PC-3 (cell line): ENCODE results near the gene USP17L20. TPM values are rescaled to one million over a fixed set of nuclear protein-coding genes. Genes with fewer than 3 reads are reported as not detected.
"Not testable (repeated sequence)": the region's sequence is repeated elsewhere in the genome, so short reads cannot be mapped to it uniquely, and the experiment has no call there.

ENCODE experiments used
- ATAC-seq: fragments of 200-7000 bp; cut with Tn5 transposase; 2 replicates; pipeline ENCODE4 v1.9.1; 2020; ENCODE audit warnings: mild to moderate bottlenecking, moderate library complexity
- BruUV-seq: library from RNA; stranded (reverse); fragments of 400-500 nt; replicated peaks from 2 replicates; lab custom pipeline; 2021; lab: Mats Ljungman, UMichigan
- CTCF ChIA-PET: fragments of 300-600 bp; sonication (Branson Sonifier 250); formaldehyde crosslinking; loops from one replicate; lab custom pipeline; 2022; ENCODE audit warnings: antibody characterized with exemption; lab: Charles Lee
- POLR2A ChIA-PET: fragments of 300-600 bp; sonication (Branson Sonifier 250); formaldehyde crosslinking; loops from one replicate; lab custom pipeline; 2022; ENCODE audit warnings: antibody characterized with exemption; ENCODE audit not compliant: unreplicated experiment; lab: Charles Lee
- DNase-seq: peaks from one replicate; pipeline ENCODE4 v3.0.0-alpha.2; 2015
- H2AFZ ChIP-seq: fragments of 300-600 bp; sonication (generic); 2 replicates; pipeline ENCODE4 v1.6.0; 2016; ENCODE audit warnings: antibody characterized with exemption, low read length
- H3F3A ChIP-seq: fragments of 300-600 bp; sonication (generic); one replicate; pipeline ENCODE4 v1.6.0; 2017; ENCODE audit warnings: antibody characterized with exemption, low read length, control low read depth, mild to moderate bottlenecking; ENCODE audit not compliant: unreplicated experiment
- H3K27ac ChIP-seq: fragments of 300-600 bp; sonication (generic); 2 replicates; pipeline ENCODE4 v1.5.1; 2016; ENCODE audit warnings: mild to moderate bottlenecking, low read length
- H3K27me3 ChIP-seq: fragments of 300-600 bp; sonication (generic); 2 replicates; pipeline ENCODE4 v1.6.1; 2016; ENCODE audit warnings: low read length, mixed read lengths
- H3K36me3 ChIP-seq: fragments of 300-600 bp; sonication (generic); 2 replicates; pipeline ENCODE4 v1.6.1; 2016; ENCODE audit warnings: low read depth, mixed run types, low read length, mixed read lengths
- H3K4me1 ChIP-seq: fragments of 300-600 bp; sonication (generic); 2 replicates; pipeline ENCODE4 v1.5.1; 2016; ENCODE audit warnings: low read length; ENCODE audit not compliant: insufficient read depth
- H3K4me2 ChIP-seq: fragments of 300-600 bp; sonication (generic); 2 replicates; pipeline ENCODE4 v1.6.0; 2016; ENCODE audit warnings: low read length
- H3K4me3 ChIP-seq: fragments of 300-600 bp; sonication (generic); 2 replicates; pipeline ENCODE4 v1.5.1; 2016; ENCODE audit warnings: mild to moderate bottlenecking, low read length, mixed read lengths
- H3K79me2 ChIP-seq: fragments of 300-600 bp; sonication (generic); 2 replicates; pipeline ENCODE4 v1.6.1; 2017; ENCODE audit warnings: low read length, mixed read lengths
- H3K9ac ChIP-seq: fragments of 300-600 bp; sonication (generic); 2 replicates; pipeline ENCODE4 v1.6.0; 2016; ENCODE audit warnings: mild to moderate bottlenecking, low read length
- H3K9me2 ChIP-seq: fragments of 300-600 bp; sonication (generic); replicated peaks from 2 replicates; pipeline ENCODE4 v1.6.1; 2016; ENCODE audit warnings: mixed run types, low read length, mixed read lengths
- H3K9me3 ChIP-seq: fragments of 300-600 bp; sonication (generic); 2 replicates; pipeline ENCODE4 v1.6.1; 2016; ENCODE audit warnings: low read length, mixed read lengths
- H4K20me1 ChIP-seq: fragments of 300-600 bp; sonication (generic); 2 replicates; pipeline ENCODE4 v1.6.1; 2016; ENCODE audit warnings: low read length, mixed read lengths
- intact Hi-C: fragments of 100-400 bp; cut with micrococcal nuclease; formaldehyde crosslinking; loops from 2 replicates; pipeline ENCODE4 v1.9.0; 2023
- total RNA-seq: library from RNA; depleted of rRNA; stranded (reverse); fragments of >200 nt; gene quantifications from 2 replicates; pipeline ENCODE4 v1.2.3, GENCODE V29; 2014; rRNA removed

USP17L20 gene
- total RNA-seq, 1 experiment from 2014 or later, result not detected

GRCh38 chr4:9262572-9262971, 4.6 kb downstream of the USP17L20 start, which contains the start of gene USP17L21:
Gene USP17L21 (plus strand): TSS chr4:9262872. CDS start chr4:9262872, 0 bp downstream.
- H3K36me3 ChIP-seq, H3K9ac ChIP-seq, H3K27ac ChIP-seq, intact Hi-C loops, DNase-seq, BruUV-seq, CTCF ChIA-PET, H3K9me2 ChIP-seq, H3K9me3 ChIP-seq, H2AFZ ChIP-seq, H3K4me2 ChIP-seq, H3F3A ChIP-seq, H3K79me2 ChIP-seq, H3K4me3 ChIP-seq, POLR2A ChIA-PET, H4K20me1 ChIP-seq, H3K27me3 ChIP-seq, H3K4me1 ChIP-seq, ATAC-seq: not testable (repeated sequence)

- H3K9me2 ChIP-seq, H4K20me1 ChIP-seq, BruUV-seq, POLR2A ChIA-PET, H3K36me3 ChIP-seq, H3K27ac ChIP-seq, DNase-seq, H3K4me1 ChIP-seq, H3K4me2 ChIP-seq, intact Hi-C loops, CTCF ChIA-PET, ATAC-seq, H3K27me3 ChIP-seq, H3K9ac ChIP-seq, H3K4me3 ChIP-seq, H3K9me3 ChIP-seq, H2AFZ ChIP-seq, H3F3A ChIP-seq, H3K79me2 ChIP-seq: not testable (repeated sequence)
Observed at GRCh38 chr4:9267319-9267718, 9.4 kb downstream of the USP17L20 start, which contains the start of gene USP17L22. Gene USP17L22 (plus strand): TSS chr4:9267619. CDS start chr4:9267619, 0 bp downstream.

- H3F3A ChIP-seq, H3K27ac ChIP-seq, ATAC-seq, H3K27me3 ChIP-seq, H3K4me3 ChIP-seq, H3K9me3 ChIP-seq, H2AFZ ChIP-seq, H3K9ac ChIP-seq, intact Hi-C loops, H3K36me3 ChIP-seq, H3K79me2 ChIP-seq, H3K9me2 ChIP-seq, DNase-seq, POLR2A ChIA-PET, BruUV-seq, CTCF ChIA-PET, H3K4me1 ChIP-seq, H3K4me2 ChIP-seq, H4K20me1 ChIP-seq: not testable (repeated sequence)
Observed at GRCh38 chr4:9271719-9272118, 13.8 kb downstream of the USP17L20 start.

Other genes with a start within 250 kb of the USP17L20 start
- gene FAM90A26, start 87.7 kb upstream of the USP17L20 start, total RNA-seq, result not detected in 2 replicates
- not detected in 2 replicates for gene USP17L10, start 47.5 kb upstream of the USP17L20 start, total RNA-seq
- gene USP17L11, start 42.7 kb upstream of the USP17L20 start, total RNA-seq, result not detected in 2 replicates
- gene USP17L12, start 38.0 kb upstream of the USP17L20 start, total RNA-seq, result not detected in 2 replicates
- gene USP17L13, start 33.2 kb upstream of the USP17L20 start, total RNA-seq, result not detected in 2 replicates
- not detected in 2 replicates for gene USP17L15, start 23.7 kb upstream of the USP17L20 start, total RNA-seq
- gene USP17L17, start 14.2 kb upstream of the USP17L20 start, total RNA-seq, result not detected in 2 replicates
- gene USP17L18, start 9.5 kb upstream of the USP17L20 start, total RNA-seq, result not detected in 2 replicates
- gene USP17L19, start 4.7 kb upstream of the USP17L20 start, total RNA-seq, result not detected in 2 replicates
- not detected in 2 replicates for gene USP17L21, start 4.7 kb downstream of the USP17L20 start, total RNA-seq
- gene USP17L22, start 9.5 kb downstream of the USP17L20 start, total RNA-seq, result not detected in 2 replicates
- not detected in 2 replicates for gene USP17L24, start 67.0 kb downstream of the USP17L20 start, total RNA-seq
- not detected in 2 replicates for gene USP17L25, start 71.8 kb downstream of the USP17L20 start, total RNA-seq
- gene USP17L26, start 76.5 kb downstream of the USP17L20 start, total RNA-seq, result not detected in 2 replicates
- not detected in 2 replicates for gene USP17L5, start 81.3 kb downstream of the USP17L20 start, total RNA-seq
- not detected in 2 replicates for gene USP17L27, start 86.0 kb downstream of the USP17L20 start, total RNA-seq
- not detected in 2 replicates for gene USP17L28, start 90.8 kb downstream of the USP17L20 start, total RNA-seq
- gene USP17L29, start 95.5 kb downstream of the USP17L20 start, total RNA-seq, result not detected in 2 replicates
- gene USP17L30, start 105.0 kb downstream of the USP17L20 start, total RNA-seq, result not detected in 2 replicates
- not detected in 2 replicates for gene DEFB131A, start 186.3 kb downstream of the USP17L20 start, total RNA-seq